HEK293T (cell line): ENCODE data around the gene WIZ.

Experiments used
- BHLHE40 ChIP-seq: fragments of 450-650 bp; IDR thresholded peaks from 2 replicates; pipeline ENCODE4 v1.6.1; 2016; ENCODE audit warnings: mild to moderate bottlenecking, moderate library complexity, borderline replicate concordance
- CTBP1 ChIP-seq: fragments of 450-650 bp; IDR thresholded peaks from 2 replicates; pipeline ENCODE4 v1.6.1; 2016; ENCODE audit warnings: borderline replicate concordance
- ELF4 ChIP-seq: fragments of 450-650 bp; IDR thresholded peaks from 2 replicates; pipeline ENCODE4 v1.6.1; 2017; ENCODE audit warnings: antibody characterized with exemption
- FOXM1 ChIP-seq: fragments of 450-650 bp; IDR thresholded peaks from 2 replicates; pipeline ENCODE4 v1.6.1; 2017; ENCODE audit warnings: mild to moderate bottlenecking, borderline replicate concordance
- HDGF ChIP-seq: fragments of 450-650 bp; IDR thresholded peaks from 2 replicates; pipeline ENCODE4 v1.6.1; 2017; ENCODE audit warnings: antibody characterized with exemption, borderline replicate concordance
- LEF1 ChIP-seq: fragments of 450-650 bp; IDR thresholded peaks from 2 replicates; pipeline ENCODE4 v1.6.1; 2017; ENCODE audit warnings: mild to moderate bottlenecking, borderline replicate concordance
- SUZ12 ChIP-seq: fragments of 450-650 bp; IDR thresholded peaks from 2 replicates; pipeline ENCODE4 v1.6.1; 2016; ENCODE audit warnings: mild to moderate bottlenecking
- TARDBP ChIP-seq: fragments of 450-650 bp; IDR thresholded peaks from 2 replicates; pipeline ENCODE4 v1.6.1; 2016

DNA sequence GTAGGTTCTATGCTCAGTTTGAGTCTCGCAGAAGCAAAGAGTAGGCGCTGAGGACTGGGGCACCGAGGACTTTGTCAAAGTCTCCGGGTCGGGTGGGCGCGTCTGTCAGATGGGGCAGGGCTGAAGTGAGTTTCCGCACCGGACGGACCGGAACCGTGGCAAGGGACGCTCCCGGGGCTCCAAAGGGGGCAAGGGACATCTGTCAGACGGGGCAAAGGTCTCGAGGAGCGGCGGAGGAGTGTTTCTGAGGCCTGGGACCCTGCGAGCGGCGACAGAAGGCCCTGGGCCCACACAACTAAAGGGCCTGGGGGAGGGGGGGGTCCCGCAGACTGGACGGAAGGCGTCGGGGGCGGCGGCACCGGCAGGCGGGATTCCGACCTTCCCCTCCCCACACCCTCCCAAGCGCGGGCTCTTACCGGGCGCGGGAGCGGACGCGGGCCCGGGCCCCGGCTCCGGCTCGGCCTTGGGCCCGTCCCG is 17.7 kb downstream of the WIZ start:
- TF ChIP-seq LEF1 (no peak), BHLHE40 (no peak), CTBP1 (no peak), SUZ12 (no peak), FOXM1 (no peak), TARDBP (no peak), ELF4 (no peak), HDGF (no peak)
